H1 (cell line): Measurements from ENCODE around the gene DTX3. TPM values are rescaled to one million over a fixed set of nuclear protein-coding genes. Genes with fewer than 3 reads are reported as not detected.

Experiments
- CTCF ChIA-PET: fragments of 300-600 bp; sonication (Branson Sonifier 250); formaldehyde crosslinking; loops from one replicate; lab custom pipeline; 2021; ENCODE audit not compliant: partially characterized antibody; lab: Charles Lee
- POLR2A ChIA-PET: fragments of 300-600 bp; sonication (Branson Sonifier 250); formaldehyde crosslinking; loops from one replicate; lab custom pipeline; 2021; ENCODE audit warnings: inconsistent platforms; ENCODE audit not compliant: partially characterized antibody; lab: Charles Lee
- DNase-seq, 2 experiments: peaks; one replicate each; pipeline versions ENCODE4 v3.0.0 to v3.0.0-alpha.2; 2010 to 2022; ENCODE audit warnings: low spot score in 2 of 2, low read depth in 1 of 2, mixed read lengths in 1 of 2
- FAIRE-seq: peaks from 2 replicates; lab custom pipeline; 2011; peaks lifted over from hg19 to GRCh38; lab: Jason Lieb, UNC
- H2AFZ ChIP-seq: 2 replicates; pipeline ENCODE4 v1.8.1; 2012; ENCODE audit warnings: low read length, inconsistent platforms
- H2AK5ac ChIP-seq: 2 replicates; pipeline ENCODE4 v1.6.1; 2013; ENCODE audit warnings: low read depth, low read length
- H2BK120ac ChIP-seq: replicated peaks from 2 replicates; pipeline ENCODE3; 2013; ENCODE audit warnings: low read depth, low read length, inconsistent platforms
- H2BK12ac ChIP-seq: 2 replicates; pipeline ENCODE4 v1.6.1; 2013; ENCODE audit warnings: low read depth, low read length
- H2BK15ac ChIP-seq: 2 replicates; pipeline ENCODE4 v1.6.1; 2013; ENCODE audit warnings: low read length
- H2BK20ac ChIP-seq: 2 replicates; pipeline ENCODE4 v1.6.1; 2013; ENCODE audit warnings: low read length
- H2BK5ac ChIP-seq: 2 replicates; pipeline ENCODE4 v1.6.1; 2013; ENCODE audit warnings: low read depth, low read length
- H3K14ac ChIP-seq: 2 replicates; pipeline ENCODE4 v1.6.1; 2013; ENCODE audit warnings: inconsistent platforms; ENCODE audit not compliant: insufficient read length
- H3K18ac ChIP-seq: 2 replicates; pipeline ENCODE4 v1.6.1; 2013; ENCODE audit warnings: low read length; ENCODE audit errors: extremely low read depth
- H3K23ac ChIP-seq: 2 replicates; pipeline ENCODE4 v1.6.1; 2013; ENCODE audit warnings: inconsistent platforms; ENCODE audit not compliant: insufficient read length
- H3K23me2 ChIP-seq: 2 replicates; pipeline ENCODE4 v1.6.1; 2013; ENCODE audit warnings: low read depth, low read length
- H3K27ac ChIP-seq: 2 replicates; pipeline ENCODE4 v1.6.1; 2011; ENCODE audit warnings: low read depth, low read length, inconsistent platforms
- H3K27me3 ChIP-seq, 4 experiments: replicated peaks in 1 of 4; 1 replicate in 1 of 4; 2 replicates in 3 of 4; pipeline versions ENCODE4 v1.6.1 to v1.8.1; 2011 to 2013; ENCODE audit warnings: low read length in 3 of 4, mild to moderate bottlenecking in 3 of 4, inconsistent platforms in 2 of 4, mixed read lengths in 2 of 4, moderate library complexity in 1 of 4; ENCODE audit not compliant: control insufficient read depth in 3 of 4, insufficient read depth in 3 of 4; ENCODE audit errors: extremely low read depth in 1 of 4
- H3K36me3 ChIP-seq, 4 experiments: 2 replicates each; pipeline versions ENCODE4 v1.6.1 to v1.8.1; 2011 to 2013; ENCODE audit warnings: mild to moderate bottlenecking in 4 of 4, low read length in 3 of 4, moderate library complexity in 2 of 4, control low read depth in 1 of 4, inconsistent platforms in 1 of 4; ENCODE audit not compliant: insufficient read depth in 4 of 4, control insufficient read depth in 2 of 4
- H3K4ac ChIP-seq: replicated peaks from 2 replicates; pipeline ENCODE3; 2013; ENCODE audit warnings: low read length, low read depth, mixed read lengths, inconsistent platforms; ENCODE audit not compliant: insufficient read length
- H3K4me1 ChIP-seq, 4 experiments: replicated peaks in 1 of 4; 1 replicate in 1 of 4; 2 replicates in 3 of 4; pipeline versions ENCODE4 v1.6.1 to v1.8.1; 2011 to 2013; ENCODE audit warnings: low read length in 3 of 4, inconsistent platforms in 2 of 4, mixed read lengths in 1 of 4; ENCODE audit not compliant: insufficient read depth in 4 of 4, control insufficient read depth in 3 of 4
- H3K4me2 ChIP-seq, 2 experiments: 2 replicates each; pipeline versions ENCODE4 v1.6.1 to v1.8.1; 2011 to 2013; ENCODE audit warnings: low read depth in 2 of 2, low read length in 2 of 2, control low read depth in 1 of 2, inconsistent platforms in 1 of 2, mild to moderate bottlenecking in 1 of 2; ENCODE audit not compliant: insufficient read depth in 1 of 2
- H3K4me3 ChIP-seq, 4 experiments: fragments of 200-600, 300-600 bp in 1 of 4; sonication (generic), shearing (Covaris generic), sonication (Bioruptor Twin) in 1 of 4; 2 replicates each; pipeline versions ENCODE4 v1.5.1 to v1.8.1; 2011 to 2016; ENCODE audit warnings: low read length in 4 of 4, low read depth in 3 of 4, control low read depth in 2 of 4, inconsistent platforms in 2 of 4, mild to moderate bottlenecking in 2 of 4, mixed read lengths in 1 of 4, moderate library complexity in 1 of 4; ENCODE audit not compliant: insufficient read depth in 2 of 4; ENCODE audit errors: extremely low read depth in 1 of 4
- H3K56ac ChIP-seq: replicated peaks from 2 replicates; pipeline ENCODE3; 2013; ENCODE audit warnings: low read depth, mild to moderate bottlenecking, mixed read lengths, low read length, inconsistent platforms; ENCODE audit not compliant: insufficient read length
- H3K79me1 ChIP-seq: 2 replicates; pipeline ENCODE4 v1.6.1; 2013; ENCODE audit warnings: low read depth, low read length, control low read depth
- H3K79me2 ChIP-seq, 2 experiments: 2 replicates each; pipeline versions ENCODE4 v1.6.1 to v1.8.1; 2012 to 2013; ENCODE audit warnings: low read length in 2 of 2, mild to moderate bottlenecking in 2 of 2, inconsistent platforms in 1 of 2; ENCODE audit not compliant: insufficient read depth in 2 of 2, control insufficient read depth in 1 of 2
- H3K9ac ChIP-seq, 4 experiments: replicated peaks in 1 of 4; 1 replicate in 1 of 4; 2 replicates in 3 of 4; pipeline versions ENCODE4 v1.6.1 to v1.8.1; 2011 to 2013; ENCODE audit warnings: low read depth in 3 of 4, low read length in 3 of 4, control low read depth in 2 of 4, mild to moderate bottlenecking in 2 of 4, moderate library complexity in 2 of 4, inconsistent platforms in 1 of 4; ENCODE audit errors: extremely low read depth in 1 of 4
- H3K9me3 ChIP-seq, 2 experiments: 2 replicates each; pipeline versions ENCODE4 v1.6.1 to v1.8.1; 2012 to 2013; ENCODE audit warnings: mild to moderate bottlenecking in 2 of 2, moderate library complexity in 2 of 2, control low read depth in 1 of 2, inconsistent platforms in 1 of 2, low read depth in 1 of 2, low read length in 1 of 2, mixed read lengths in 1 of 2; ENCODE audit not compliant: insufficient read depth in 2 of 2
- H4K20me1 ChIP-seq, 2 experiments: replicated peaks in 1 of 2; 2 replicates each; pipeline versions ENCODE3 to v1.8.1; 2011 to 2013; ENCODE audit warnings: inconsistent platforms in 2 of 2, low read length in 2 of 2, mild to moderate bottlenecking in 1 of 2; ENCODE audit not compliant: insufficient read depth in 2 of 2, control insufficient read depth in 1 of 2
- H4K5ac ChIP-seq: 2 replicates; pipeline ENCODE4 v1.6.1; 2013; ENCODE audit warnings: low read length, low read depth, mixed read lengths, inconsistent platforms; ENCODE audit not compliant: insufficient read length
- H4K8ac ChIP-seq: 2 replicates; pipeline ENCODE4 v1.8.0; 2013; ENCODE audit warnings: mild to moderate bottlenecking, moderate library complexity, low read length, inconsistent platforms; ENCODE audit not compliant: insufficient read depth; ENCODE audit errors: extremely low read depth
- H4K91ac ChIP-seq: replicated peaks from 2 replicates; pipeline ENCODE3; 2013; ENCODE audit warnings: low read length, mixed read lengths, inconsistent platforms; ENCODE audit not compliant: insufficient read length
- JUN ChIP-seq: IDR thresholded peaks from 2 replicates; pipeline ENCODE4 v1.6.1; 2011; ENCODE audit warnings: low read depth, mild to moderate bottlenecking, improper control_type of control experiment, low read length
- RNF2 ChIP-seq: fragments of 200-900, 300-1000 bp; sonication (generic); IDR thresholded peaks from 2 replicates; pipeline ENCODE4 v1.7.1; 2016; ENCODE audit warnings: borderline replicate concordance, low read depth, mild to moderate bottlenecking, antibody characterized with exemption, low read length; ENCODE audit not compliant: poor library complexity, severe bottlenecking; ENCODE audit errors: missing control alignments
- WGBS, 2 experiments: shearing (Covaris generic) in 1 of 2; methylation state at CpG; one replicate each; pipeline versions ENCODE4 v1.1.6 to v1.1.7; 2013 to 2015; ENCODE audit warnings: low lambda C conversion rate in 2 of 2, mixed read lengths in 2 of 2, inconsistent platforms in 1 of 2, low coverage in 1 of 2, missing lambda C conversion rate in 1 of 2; ENCODE audit not compliant: insufficient replicate concordance in 2 of 2, insufficient coverage in 1 of 2, insufficient read length in 1 of 2; ENCODE audit errors: extremely low coverage in 1 of 2, missing lambda C conversion rate in 1 of 2; 5-methylcytosine and 5-hydroxymethylcytosine counted together
- polyA plus RNA-seq, 7 experiments: library from polyadenylated mRNA; depleted of rRNA in 3 of 7; stranded (reverse) in 5 of 7; unstranded in 2 of 7; fragments of >200 nt in 5 of 7; fragments of 200-250 nt in 2 of 7; gene quantifications; 1 replicate in 5 of 7; 2 replicates in 1 of 7; 4 replicates in 1 of 7; pipeline versions ENCODE4 v1.2.1 to v1.2.3, GENCODE V29; 2011 to 2013; ENCODE audit warnings: missing spikeins in 2 of 7, mixed read lengths in 2 of 7
- total RNA-seq: library from RNA; stranded (reverse); fragmentation: NEBNext Ultra II Directional; extraction: Animal tissue kit (Norgen Biotek cat#: 25700); gene quantifications from 2 replicates; pipeline ENCODE4 v1.2.1, GENCODE V29; 2021

The DTX3 gene
- total and polyA plus RNA-seq, 2 of the 8 experiments (the other 6 are each of a cell fraction or from before 2014, with no cell fraction given), result 41.8 to 92.5 TPM

DNA sequence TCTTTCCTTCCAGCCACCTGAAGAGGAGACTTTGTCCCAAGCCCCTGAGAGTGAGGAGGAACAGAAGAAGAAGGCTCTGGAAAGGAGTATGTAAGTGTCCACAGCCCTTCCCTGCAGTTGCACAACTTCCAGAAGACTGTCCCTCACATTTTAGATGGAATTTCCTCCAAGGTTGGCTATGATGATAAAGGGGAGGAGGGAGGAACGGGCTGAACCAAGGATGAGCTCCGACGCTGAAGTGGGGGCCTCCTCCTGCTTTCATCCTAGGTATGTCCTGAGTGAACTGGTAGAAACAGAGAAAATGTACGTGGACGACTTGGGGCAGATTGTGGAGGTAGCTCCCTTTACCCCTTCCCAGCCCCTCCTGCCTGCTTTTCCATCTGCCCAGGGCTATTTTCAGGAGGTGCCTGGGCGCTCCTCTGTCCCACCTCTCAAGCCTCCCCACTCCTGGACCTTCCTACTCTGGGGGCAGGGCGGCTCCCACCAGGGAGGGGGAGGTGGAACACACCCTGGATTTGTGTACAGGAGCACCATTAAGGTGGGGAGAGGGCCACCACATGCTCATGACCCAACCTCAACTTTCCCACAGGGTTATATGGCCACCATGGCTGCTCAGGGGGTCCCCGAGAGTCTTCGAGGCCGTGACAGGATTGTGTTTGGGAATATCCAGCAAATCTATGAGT, 8.9 kb downstream of the DTX3 start:
- no peak for FAIRE-seq
- POLR2A ChIA-PET, result interaction anchor here (0.6 to 2.5 kb wide), 14 partner anchors 8 to 163 kb away, joined by 3 to 7 read pairs (median 3); partner anchors contain the start of genes DDIT3, DTX3, EEF1AKMT3 and METTL1

More for the DNA sequence above, 8.9 kb downstream of the DTX3 start:
- no peak overlapping the region for H4K8ac ChIP-seq
- H3K23ac ChIP-seq, result no peak overlapping the region
- no peak overlapping the region for H4K5ac ChIP-seq
- peaks cover 0 to under 1% (median 0%) of the 10 kb centered on the region in 4 experiments; a peak in 1 of 8 replicates for H3K36me3 ChIP-seq
- H3K9ac ChIP-seq, result no peak overlapping the region
- CTCF ChIA-PET, result interaction anchor here (0.6 to 12.5 kb wide), 11 partner anchors 7 to 123 kb away, joined by 3 to 124 read pairs (median 8); partner anchors contain the start of genes B4GALNT1 and OS9
- H3K56ac ChIP-seq, result no peak overlapping the region
- no peak for DNase-seq
- H3K4me1 ChIP-seq, result peaks cover 7 to 17% (median 10%) of the 10 kb centered on the region in 4 experiments
- H3K23me2 ChIP-seq, result peaks cover 19% of the 10 kb centered on the region; the same call in 1 of the 2 replicates
- H2BK120ac ChIP-seq, result no peak overlapping the region
- H3K4me2 ChIP-seq, result 0 out of 4 replicates have a peak overlapping the region, but pooled peaks have one; percentile 14 to 30
- no peak overlapping the region for H3K4ac ChIP-seq
- peak overlapping the region in 1 of 4 experiments; percentile 27; a peak in 1 of 8 replicates for H3K4me3 ChIP-seq
- no peak overlapping the region for H3K27ac ChIP-seq
- no peak overlapping the region for H3K18ac ChIP-seq
- H2BK15ac ChIP-seq, result no peak overlapping the region; the same call in 1 of the 2 replicates
- no peaks in the 10 kb centered on the region for H3K9me3 ChIP-seq
- H2BK12ac ChIP-seq, result peak overlapping the region; percentile 75; the same call in 1 of the 2 replicates
- H3K79me2 ChIP-seq, result no peaks in the 10 kb centered on the region
- 85% methylated on average over 10 of the region's 10 CpGs; no CpG with 5 or more reads in 1 of the 2 experiments for WGBS, 2 experiments
- H2AFZ ChIP-seq, result no peak overlapping the region
- H4K20me1 ChIP-seq, result peaks cover 0 to 6% of the 10 kb centered on the region in 2 experiments
- H3K14ac ChIP-seq, result no peak overlapping the region
- no peak overlapping the region for H2AK5ac ChIP-seq
- no peaks in the 10 kb centered on the region for H3K79me1 ChIP-seq
- no peak overlapping the region for H2BK20ac ChIP-seq
- no peak overlapping the region for H4K91ac ChIP-seq
- TF ChIP-seq JUN (no peak), RNF2 (no peak)
- TF ChIP-seq, all 59 proteins: peak for 0
- H3K27me3 ChIP-seq, result peaks cover 15 to 81% (median 69%) of the 10 kb centered on the region in 4 experiments
- no peak overlapping the region for H2BK5ac ChIP-seq
